Right lobe of liver (tissue), 6 donors: Measurements from ENCODE around the gene FAM174B. TPM values are rescaled to one million over a fixed set of nuclear protein-coding genes. Genes with fewer than 3 reads are reported as not detected.

Source experiments
- ATAC-seq, 4 donors: fragments of 200-7000 bp; cut with Tn5 transposase; one replicate each; pipeline ENCODE4 v1.9.1; 2020; ENCODE audit warnings: mild to moderate bottlenecking in 4 of 4, moderate library complexity in 4 of 4
- DNase-seq, 3 donors: peaks; one replicate each; pipeline ENCODE4 v3.0.0-alpha.2; 2020
- H3K27ac ChIP-seq, 3 donors: fragments of 200-600 bp; one replicate each; pipeline ENCODE4 v1.8.0; 2022
- H3K27me3 ChIP-seq, 2 donors: fragments of 200-600 bp; one replicate each; pipeline ENCODE4 v1.8.0; 2022
- H3K36me3 ChIP-seq, 4 donors: fragments of 200-600 bp; sonication (generic) in 1 of 4; one replicate each; pipeline versions ENCODE4 v1.5.1 to v1.8.0; 2017 to 2022; ENCODE audit warnings: control low read depth in 1 of 4
- H3K4me1 ChIP-seq, 4 donors: fragments of 200-600 bp; sonication (generic) in 1 of 4; one replicate each; pipeline versions ENCODE4 v1.5.1 to v1.8.0; 2017 to 2022; ENCODE audit warnings: control low read depth in 1 of 4
- H3K4me3 ChIP-seq, 3 donors: fragments of 200-600 bp; one replicate each; pipeline ENCODE4 v1.8.0; 2022
- H3K9me3 ChIP-seq, 4 donors: fragments of 200-600 bp; sonication (generic) in 1 of 4; one replicate each; pipeline versions ENCODE4 v1.5.1 to v1.8.0; 2017 to 2022; ENCODE audit warnings: control low read depth in 1 of 4
- POLR2A ChIP-seq: fragments of 450-650 bp; IDR thresholded peaks from one replicate; pipeline ENCODE4 v1.6.1; 2017; ENCODE audit warnings: antibody characterized with exemption, mild to moderate bottlenecking
- WGBS: methylation state at CpG from one replicate; pipeline ENCODE4 v1.1.6; 2018; ENCODE audit warnings: low coverage, low lambda C conversion rate; ENCODE audit not compliant: insufficient coverage; ENCODE audit errors: missing lambda C conversion rate; 5-methylcytosine and 5-hydroxymethylcytosine counted together
- intact Hi-C, 2 donors: fragments of 100-400 bp; cut with DNase I; formaldehyde crosslinking; loops; one replicate each; pipeline versions ENCODE4 v1.11.2 to v1.14.1; 2022
- total RNA-seq, 6 experiments: library from RNA; depleted of rRNA in 2 of 6; stranded (reverse); fragments of >200 nt in 2 of 6; fragmentation: NEBNext Ultra II Directional in 3 of 6; extraction: Animal tissue kit (Norgen Biotek cat#: 25700) in 3 of 6; gene quantifications; one replicate each; pipeline versions ENCODE4 v1.1.0 to v1.2.4, GENCODE V29; 2016 to 2023
- TF ChIP-seq, protein P1 (sequence below), 4 donors: fragments of 200-600 bp in 3 of 4; fragments of 450-650 bp in 1 of 4; IDR thresholded peaks; one replicate each; pipeline versions ENCODE4 v1.5.1 to v1.8.0; 2016 to 2022; ENCODE audit warnings: antibody characterized with exemption in 4 of 4, mild to moderate bottlenecking in 2 of 4
- donor health status: DM: no; HTN: yes; CAD: no.
- donor health status: DM: no; HTN: no; CAD: no.
- donor health status: DM: no; HTN: no; CAD: no.
- donor health status: DM: no; HTN: yes; CAD: no.
- donor health status: DM: no; HTN: yes; CAD: no.

Gene FAM174B
- total RNA-seq, 6 experiments from 2014 or later = 2.0 to 11.9 (median 4.7) TPM

DNA sequence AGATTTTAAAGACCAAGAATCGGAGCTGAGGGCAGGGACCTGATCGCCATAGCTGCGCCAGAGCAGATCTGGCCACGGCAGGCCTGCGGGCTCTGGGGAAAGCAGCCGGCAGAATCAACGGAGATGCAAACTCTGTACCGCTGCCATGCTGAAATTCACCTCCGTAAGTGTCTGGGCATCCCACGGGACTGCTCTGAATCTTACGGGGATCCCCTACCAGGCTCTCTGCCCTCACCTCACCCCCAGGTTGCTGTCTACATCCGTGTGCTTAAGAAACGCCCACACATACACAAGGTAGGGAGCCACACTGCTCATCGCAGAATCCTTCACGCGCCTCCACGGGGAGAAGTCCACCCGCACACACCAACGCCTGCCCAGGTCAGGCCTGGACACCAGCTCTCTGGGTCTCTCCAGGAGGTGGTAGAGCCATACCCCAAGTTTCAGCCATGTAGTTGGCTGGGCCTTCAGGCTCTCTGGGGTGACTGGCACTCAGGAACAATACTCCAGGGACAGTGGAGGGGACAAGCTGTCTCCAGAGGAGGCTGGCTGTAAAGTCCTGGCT lies 33.5 kb downstream of the FAM174B start:
- no peak for ATAC-seq
- intact Hi-C loops = no loop called here
- Histone ChIP-seq H3K27me3 (no peaks in the 10 kb centered on the region), H3K27ac (no peak overlapping the region), H3K4me3 (no peak overlapping the region), H3K4me1 (peaks cover 0 to 17% (median 9%) of the 10 kb centered on the region in 4 donors), H3K9me3 (no peaks in the 10 kb centered on the region), H3K36me3 (no peaks in the 10 kb centered on the region)
- WGBS = 90% methylated on average over 2 of the region's 19 CpGs
- TF ChIP-seq, protein P1, sequence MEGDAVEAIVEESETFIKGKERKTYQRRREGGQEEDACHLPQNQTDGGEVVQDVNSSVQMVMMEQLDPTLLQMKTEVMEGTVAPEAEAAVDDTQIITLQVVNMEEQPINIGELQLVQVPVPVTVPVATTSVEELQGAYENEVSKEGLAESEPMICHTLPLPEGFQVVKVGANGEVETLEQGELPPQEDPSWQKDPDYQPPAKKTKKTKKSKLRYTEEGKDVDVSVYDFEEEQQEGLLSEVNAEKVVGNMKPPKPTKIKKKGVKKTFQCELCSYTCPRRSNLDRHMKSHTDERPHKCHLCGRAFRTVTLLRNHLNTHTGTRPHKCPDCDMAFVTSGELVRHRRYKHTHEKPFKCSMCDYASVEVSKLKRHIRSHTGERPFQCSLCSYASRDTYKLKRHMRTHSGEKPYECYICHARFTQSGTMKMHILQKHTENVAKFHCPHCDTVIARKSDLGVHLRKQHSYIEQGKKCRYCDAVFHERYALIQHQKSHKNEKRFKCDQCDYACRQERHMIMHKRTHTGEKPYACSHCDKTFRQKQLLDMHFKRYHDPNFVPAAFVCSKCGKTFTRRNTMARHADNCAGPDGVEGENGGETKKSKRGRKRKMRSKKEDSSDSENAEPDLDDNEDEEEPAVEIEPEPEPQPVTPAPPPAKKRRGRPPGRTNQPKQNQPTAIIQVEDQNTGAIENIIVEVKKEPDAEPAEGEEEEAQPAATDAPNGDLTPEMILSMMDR (IDR thresholded peaks at IDR 0.05) = no peak
- no peak for TF ChIP-seq POLR2A
- DNase-seq = no peak

DNA sequence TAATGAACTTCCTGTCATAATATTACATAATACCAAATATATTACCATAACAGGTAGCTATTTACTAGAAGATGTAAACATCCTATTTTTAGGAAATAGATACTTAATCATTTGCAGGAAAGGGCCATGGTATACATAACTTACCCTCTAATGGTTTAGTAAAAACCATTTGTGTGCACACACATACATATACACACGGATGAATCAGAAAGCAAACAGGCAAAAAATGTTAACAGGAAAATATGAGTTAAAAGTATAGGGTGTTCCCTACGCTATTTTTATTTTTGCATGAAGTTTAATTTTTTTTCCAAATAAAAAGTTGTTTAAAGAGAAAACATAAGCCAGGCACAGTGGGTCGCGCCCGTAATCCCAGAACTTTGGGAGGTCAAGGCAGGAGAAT lies 34.6 kb downstream of the FAM174B start:
- H3K27me3 ChIP-seq = no peaks in the 10 kb centered on the region
- no peaks in the 10 kb centered on the region for H3K36me3 ChIP-seq
- H3K4me1 ChIP-seq = peaks cover 0 to 25% (median 12%) of the 10 kb centered on the region in 4 donors
- H3K27ac ChIP-seq = no peak overlapping the region
- no peak overlapping the region for H3K4me3 ChIP-seq
- intact Hi-C loops = no loop called here
- ATAC-seq (no peak), DNase-seq (no peak)
- no peaks in the 10 kb centered on the region for H3K9me3 ChIP-seq
- TF ChIP-seq, protein P1 (IDR thresholded peaks at IDR 0.05) = no peak
- no peak for TF ChIP-seq POLR2A
- 96% methylated on average over 5 of the region's 5 CpGs for WGBS

DNA sequence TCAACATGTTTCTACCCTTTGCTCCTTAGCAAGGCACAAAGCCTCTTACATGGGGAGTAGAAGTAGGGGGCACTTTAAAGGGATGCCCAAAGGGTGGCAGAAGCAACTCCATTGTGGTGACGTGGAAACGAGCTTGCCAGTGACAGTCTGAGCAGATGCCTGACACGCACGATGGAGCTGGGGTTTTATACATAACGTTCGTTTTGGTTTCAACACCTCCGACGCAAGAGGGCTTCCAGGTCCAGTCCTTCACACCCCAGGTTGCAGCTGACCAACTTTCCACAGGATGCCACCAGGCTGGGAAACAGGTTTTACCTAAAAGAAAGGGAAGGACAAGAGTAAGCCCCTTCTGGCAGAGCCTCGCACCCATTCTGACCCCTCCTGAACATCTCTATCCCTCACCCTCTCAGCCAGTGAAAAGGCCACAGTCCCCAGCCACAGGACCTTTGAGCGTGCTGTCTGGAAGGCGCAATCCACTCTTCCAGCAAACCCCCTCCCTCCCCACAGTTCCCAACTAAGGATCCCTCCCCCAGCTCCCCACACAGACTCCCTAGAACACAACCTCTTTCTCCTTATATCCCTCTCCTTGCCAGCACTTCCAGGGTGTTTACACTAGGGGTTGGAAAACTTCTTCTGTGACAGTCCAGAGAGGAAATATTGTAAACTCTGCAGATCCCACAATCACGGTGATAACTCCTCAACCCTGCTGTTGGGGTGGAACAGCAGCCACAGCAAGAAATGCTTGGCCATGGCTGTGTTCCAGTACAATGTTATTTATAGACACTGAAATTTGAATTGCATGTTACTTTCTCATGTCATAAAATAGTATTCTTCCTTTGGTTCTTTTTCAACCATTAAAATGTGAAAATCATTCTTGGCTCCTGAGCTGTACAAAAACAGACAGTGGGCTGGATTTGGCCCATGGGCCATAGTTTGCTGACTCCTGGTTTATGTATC lies 36.2 kb downstream of the FAM174B start:
- no peak for DNase-seq
- ATAC-seq = no peak
- H3K4me1 ChIP-seq = peaks cover 0 to 34% (median 17%) of the 10 kb centered on the region in 4 donors
- H3K27ac ChIP-seq = peak overlapping the region in 1 of 3 donors; percentile 22
- WGBS = 81% methylated on average over 8 of the region's 12 CpGs
- no peaks in the 10 kb centered on the region for H3K27me3 ChIP-seq
- H3K4me3 ChIP-seq = no peak overlapping the region
- intact Hi-C loops = loop anchor here in 1 of 2 donors (10.0 kb wide), 1 partner anchor 45 kb away; no protein-coding TSS in a partner anchor
- H3K9me3 ChIP-seq = no peaks in the 10 kb centered on the region
- H3K36me3 ChIP-seq = no peaks in the 10 kb centered on the region
- TF ChIP-seq, protein P1 (IDR thresholded peaks at IDR 0.05) = no peak
- no peak for TF ChIP-seq POLR2A

DNA sequence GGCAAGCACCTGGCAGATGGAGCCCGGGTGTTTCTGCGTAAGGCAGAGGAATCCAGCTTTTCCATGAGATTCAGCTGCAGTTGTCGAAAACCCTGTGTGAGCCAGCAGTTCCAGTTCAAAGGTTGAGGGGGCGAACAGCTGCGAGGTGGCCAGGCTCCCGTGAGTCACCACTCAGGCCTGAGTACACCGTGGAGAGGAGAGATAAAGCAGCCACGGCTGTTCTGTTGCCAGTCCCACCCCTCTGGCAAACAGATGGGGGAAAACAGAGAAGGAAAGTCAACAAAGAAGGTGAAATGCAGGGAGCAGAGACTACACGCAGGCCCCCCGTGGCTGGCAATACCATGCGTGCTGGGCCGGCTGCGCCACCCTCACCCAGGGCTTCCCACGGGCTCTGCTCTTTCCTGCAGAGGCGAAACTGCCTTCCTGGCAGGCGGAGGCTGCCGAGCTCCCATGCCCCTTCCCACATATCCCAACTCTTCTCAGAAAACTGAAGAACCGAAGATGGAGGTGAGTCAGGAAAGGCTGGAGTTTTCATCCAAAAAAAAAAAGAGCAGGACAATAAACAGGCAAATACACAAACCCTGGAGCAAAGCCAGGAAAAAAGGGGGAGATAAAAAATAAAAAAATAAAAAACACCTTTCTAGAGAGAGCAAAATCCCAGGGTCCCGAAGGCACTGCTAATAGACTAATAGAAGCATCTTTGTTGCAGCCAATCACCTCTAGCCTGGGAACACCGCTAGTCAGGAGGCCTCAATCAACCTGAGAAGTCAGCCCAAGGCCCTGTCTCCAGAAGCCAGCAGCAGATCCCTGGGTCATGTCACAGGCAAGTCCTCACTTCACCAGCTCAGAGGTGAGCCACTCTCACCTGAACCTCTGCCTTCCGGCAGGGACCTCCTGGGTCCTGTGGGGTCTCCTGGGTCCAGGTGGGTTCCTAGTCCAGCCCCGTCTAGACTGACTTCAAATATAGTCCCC lies 37.7 kb downstream of the FAM174B start:
- Histone ChIP-seq H3K36me3 (no peaks in the 10 kb centered on the region), H3K27ac (peak overlapping the region; percentile 72 to 96 (median 89)), H3K4me3 (peak overlapping the region in 1 of 3 donors; percentile 28), H3K27me3 (no peaks in the 10 kb centered on the region), H3K9me3 (no peaks in the 10 kb centered on the region), H3K4me1 (peaks cover 0 to 41% (median 21%) of the 10 kb centered on the region in 4 donors)
- ATAC-seq (peak; percentile 79 to 96 (median 89)), DNase-seq (peak; percentile 88 to 94 (median 91))
- WGBS = 31% methylated on average over 16 of the region's 22 CpGs
- no peak for TF ChIP-seq POLR2A
- TF ChIP-seq, protein P1 (IDR thresholded peaks at IDR 0.05) = no peak
- intact Hi-C loops = loop anchor here in 1 of 2 donors (10.0 kb wide), 1 partner anchor 47 kb away; no protein-coding TSS in a partner anchor
